GM20431 (cell line): ENCODE data around the gene TMEM167A.

Source experiments
- in situ Hi-C: fragments of 300-500 bp; cut with MseI, MboI; formaldehyde crosslinking; loops from one replicate; pipeline ENCODE4 v1.15.0; 2020; ENCODE audit warnings: low sequenced_read_pairs; ENCODE audit not compliant: unreplicated experiment

TMEM167A gene

GRCh38 chr5:83038924-83039323 lies 38.3 kb downstream of the TMEM167A start:
- in situ Hi-C loops: no loop called here

GRCh38 chr5:83036991-83037575 lies 40.1 kb downstream of the TMEM167A start:
- in situ Hi-C loops: no loop called here

DNA sequence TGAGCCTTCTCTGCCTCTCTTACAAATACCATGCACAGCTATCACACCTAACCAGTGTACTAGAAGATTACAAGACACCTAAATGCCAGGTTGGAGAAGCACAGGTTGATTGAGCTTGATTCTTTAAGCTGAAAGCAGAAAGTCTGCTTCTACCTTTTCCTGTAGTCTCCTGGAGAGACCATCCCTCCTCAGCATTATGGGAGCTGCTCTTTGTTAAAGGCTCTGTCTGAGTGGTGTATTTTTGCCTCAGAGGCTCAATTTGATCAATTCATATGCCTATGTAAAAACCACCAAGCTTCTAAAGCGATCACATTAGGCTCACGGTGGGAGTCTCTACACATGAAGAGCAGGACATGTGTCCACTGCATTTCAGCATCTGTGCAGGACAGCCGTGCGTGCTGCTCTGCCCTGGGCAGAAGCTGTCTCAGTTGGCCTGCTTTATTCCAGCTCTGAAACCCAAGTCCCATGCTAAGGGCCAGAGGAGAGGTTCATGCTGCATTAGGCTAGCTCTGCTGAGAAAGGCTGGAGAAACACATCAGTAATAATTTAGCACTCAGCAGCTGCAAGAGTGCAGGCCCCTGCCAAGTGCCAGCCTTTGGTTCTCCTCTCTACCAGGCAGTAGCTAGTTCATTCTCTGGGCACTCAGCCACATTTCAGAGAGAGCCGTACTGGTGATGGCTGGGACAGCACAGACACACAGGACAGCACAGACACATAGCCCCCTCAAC lies 41.7 kb downstream of the TMEM167A start:
- in situ Hi-C loops: no loop called here

DNA sequence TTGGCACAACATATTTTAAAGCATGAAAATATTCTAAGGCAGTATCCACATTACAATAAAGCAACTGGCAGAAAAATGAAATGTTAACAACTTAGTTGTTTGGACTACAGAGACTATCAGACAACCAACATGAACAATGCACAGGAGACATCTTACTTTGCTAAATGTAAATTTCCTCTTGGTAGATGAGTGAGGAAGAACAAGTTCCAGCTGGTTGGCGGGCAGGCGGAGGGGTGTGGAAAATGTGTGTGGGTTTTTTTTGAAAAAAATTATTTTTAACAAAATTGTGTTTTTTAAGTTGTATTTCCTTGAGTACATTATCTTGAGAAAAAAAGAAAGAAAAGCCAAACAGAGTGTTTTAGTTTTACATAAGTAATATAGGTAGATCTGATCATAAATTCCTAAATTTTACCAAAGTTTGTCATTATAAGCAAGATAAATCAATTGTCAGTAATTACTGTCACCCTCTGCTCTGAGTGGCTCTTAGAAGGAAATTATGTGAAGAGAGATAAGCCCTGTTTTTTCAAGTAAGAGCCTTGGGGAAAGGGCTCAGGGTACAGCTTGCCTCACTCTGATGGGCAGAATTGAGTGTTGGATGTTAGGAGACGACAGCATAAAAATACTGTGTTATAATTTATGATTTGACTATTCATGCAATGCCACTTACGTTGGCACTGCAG lies 42.5 kb downstream of the TMEM167A start:
- in situ Hi-C loops: no loop called here

GRCh38 chr5:83034036-83034435 lies 43.2 kb downstream of the TMEM167A start:
- in situ Hi-C loops: no loop called here

DNA sequence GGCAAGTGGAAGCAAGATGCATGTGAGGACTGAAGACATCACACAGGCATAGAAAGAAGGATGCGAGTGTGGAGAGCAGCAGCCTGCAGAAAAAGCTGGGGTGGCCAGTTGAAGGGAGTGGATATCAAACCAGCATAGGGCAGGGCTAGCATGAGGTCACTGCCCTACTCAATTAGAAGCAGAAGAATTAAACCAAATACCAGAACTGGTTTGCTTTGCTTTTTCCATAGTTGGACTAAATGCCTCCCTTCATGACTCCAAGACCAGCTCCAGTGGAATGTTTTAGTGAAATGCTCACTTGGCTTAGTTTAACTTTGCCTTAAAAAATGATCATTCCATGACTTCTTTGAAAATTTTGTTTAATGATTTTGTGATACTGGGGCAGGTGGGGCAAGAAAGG lies 45.8 kb downstream of the TMEM167A start:
- in situ Hi-C loops: no loop called here

DNA sequence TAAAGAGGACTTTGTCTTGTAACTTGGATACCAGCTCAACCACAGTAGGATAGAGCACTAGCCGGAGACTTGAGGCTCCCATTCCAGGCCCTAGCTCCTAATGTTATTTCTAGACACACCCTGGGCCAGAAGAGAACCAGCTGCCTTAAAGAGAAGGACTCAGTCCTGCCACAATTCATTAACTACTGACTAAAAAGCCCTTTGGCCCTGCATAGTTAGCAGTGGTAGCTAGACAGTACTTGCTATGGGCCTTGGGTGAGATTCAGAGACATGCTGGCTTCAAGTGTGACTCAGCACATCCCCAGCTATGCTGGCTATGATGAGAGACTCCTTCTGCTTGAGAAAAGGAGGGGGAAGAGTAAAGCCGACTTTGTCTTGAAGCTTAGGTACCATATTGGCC lies 47.3 kb downstream of the TMEM167A start:
- in situ Hi-C loops: no loop called here

- in situ Hi-C loops: no loop called here
These were observed 50.1 kb downstream of the TMEM167A start for GRCh38 chr5:83026930-83027687.

- in situ Hi-C loops: no loop called here
These were observed 50.7 kb downstream of the TMEM167A start for GRCh38 chr5:83026516-83026915.

- in situ Hi-C loops: no loop called here
These were observed 51.3 kb downstream of the TMEM167A start for GRCh38 chr5:83025690-83026478.

- in situ Hi-C loops: no loop called here
These were observed 54.9 kb downstream of the TMEM167A start for GRCh38 chr5:83022334-83022733.

- in situ Hi-C loops: no loop called here
These were observed 61.5 kb downstream of the TMEM167A start for GRCh38 chr5:83015676-83016075.

DNA sequence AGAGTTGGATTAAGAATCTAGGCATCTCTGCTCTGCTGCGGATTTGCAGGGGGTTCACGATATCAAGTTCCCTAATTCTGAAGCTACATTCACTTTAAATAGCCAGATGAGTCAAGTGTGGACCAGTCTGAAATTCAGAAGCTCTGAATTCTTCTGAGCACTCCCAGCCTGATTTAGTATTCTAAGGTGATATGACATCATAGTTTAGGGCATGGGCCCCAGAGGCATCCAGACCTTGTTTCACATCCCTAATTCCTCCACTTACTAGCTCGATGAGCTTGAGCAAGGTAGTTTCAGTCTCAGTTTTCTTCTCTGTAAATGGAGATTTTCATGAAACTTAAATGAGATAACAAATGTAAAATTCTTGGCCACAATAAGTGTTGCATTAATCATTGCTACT lies 65.2 kb downstream of the TMEM167A start:
- in situ Hi-C loops: no loop called here

- in situ Hi-C loops: no loop called here
These were observed 67.8 kb downstream of the TMEM167A start for GRCh38 chr5:83009408-83009807.

DNA sequence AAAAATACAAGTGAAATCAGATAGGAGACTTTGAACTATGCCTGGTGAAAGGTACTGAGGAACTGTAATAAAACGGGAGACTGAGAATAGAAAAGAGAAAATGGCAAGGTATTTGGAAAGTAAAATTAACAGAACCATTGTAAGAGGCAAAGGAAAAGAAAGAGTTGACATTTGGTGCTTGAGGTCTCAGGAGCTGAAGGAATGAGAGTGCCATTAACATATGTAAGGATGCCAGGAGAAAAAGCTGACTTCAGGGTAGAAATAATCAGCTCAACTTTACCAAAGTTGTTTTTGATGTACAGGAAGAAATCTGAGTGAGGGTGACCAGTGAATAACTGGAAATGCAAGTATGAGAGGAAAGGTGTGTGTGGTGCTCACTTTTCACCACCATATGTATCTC lies 69.4 kb downstream of the TMEM167A start:
- in situ Hi-C loops: no loop called here

DNA sequence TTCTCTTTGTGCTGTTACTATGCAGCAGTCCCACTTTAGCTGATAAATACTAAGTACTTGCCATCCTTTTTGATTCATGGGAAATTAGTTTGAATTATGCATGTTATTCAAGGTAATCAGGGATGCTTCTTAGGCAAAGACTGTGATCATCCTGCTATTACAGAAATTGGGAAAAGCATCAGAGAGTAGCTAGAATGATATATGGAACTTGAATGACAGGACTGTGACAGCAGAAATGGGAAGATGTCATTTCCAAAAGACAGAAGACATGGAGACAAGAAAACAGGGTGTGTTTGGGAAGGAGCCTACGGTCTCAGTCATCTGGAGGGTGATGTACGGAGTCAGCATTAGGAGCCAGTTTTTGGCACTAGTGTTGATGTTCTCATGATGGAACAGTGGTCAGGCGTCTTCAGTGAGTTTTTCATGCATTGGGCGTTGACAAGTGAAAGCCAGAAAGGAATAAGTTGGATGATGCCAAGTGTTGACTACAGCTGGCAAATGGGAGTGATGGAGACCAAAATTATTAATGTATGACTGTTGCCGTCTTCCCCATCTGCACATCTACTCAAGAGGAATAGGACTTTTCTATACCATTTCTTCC lies 70.4 kb downstream of the TMEM167A start:
- in situ Hi-C loops: no loop called here

- in situ Hi-C loops: no loop called here
These were observed 73.4 kb downstream of the TMEM167A start for GRCh38 chr5:83003791-83004190.
